ENCODE measurements around the gene GALNTL6. TPM values are rescaled to one million over a fixed set of nuclear protein-coding genes. Genes with fewer than 3 reads are reported as not detected.

Gene GALNTL6
- not detected in 2 replicates for total RNA-seq

DNA sequence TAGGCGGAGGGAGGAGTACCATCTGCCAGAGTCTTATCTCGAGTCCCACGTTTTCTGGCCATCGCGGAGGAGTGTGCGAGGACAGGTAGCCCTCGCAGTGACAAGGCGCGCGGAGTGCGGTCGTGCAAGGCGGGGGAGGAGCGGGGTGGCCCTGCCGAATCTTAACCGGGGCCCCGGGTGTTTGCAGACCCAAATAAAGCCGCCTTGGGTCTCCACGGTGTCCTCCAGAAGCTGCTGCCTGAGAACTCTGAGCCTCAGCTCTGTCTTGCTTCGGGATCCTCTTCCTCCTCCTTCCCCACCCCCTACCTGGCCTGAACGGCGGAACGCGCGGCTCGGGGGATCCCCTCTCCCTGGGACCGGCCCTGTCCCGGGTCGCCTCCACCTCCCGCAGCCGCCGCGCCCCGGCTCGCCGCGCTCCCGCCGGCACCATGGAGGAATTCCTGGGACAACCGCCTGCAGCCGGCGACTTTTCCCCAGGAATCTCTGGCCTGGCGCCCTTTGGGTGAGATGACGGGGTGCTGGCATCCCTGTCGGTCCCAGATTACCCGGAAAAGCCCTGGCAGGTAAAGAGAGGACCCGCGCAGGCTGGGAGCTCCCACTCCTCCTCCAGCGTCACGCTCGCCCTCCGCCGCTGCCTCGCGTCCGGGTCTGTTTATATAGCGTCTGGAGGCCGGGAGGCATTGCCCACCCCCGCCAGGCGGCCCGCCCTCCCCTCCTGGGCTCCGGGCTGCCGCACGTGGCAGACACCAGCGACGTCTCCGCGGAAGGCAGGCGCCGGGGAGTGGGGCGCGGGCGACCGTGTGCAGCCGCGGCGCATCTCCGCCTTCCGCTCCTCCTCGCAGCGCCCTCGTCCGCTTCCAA lies at the start of gene GALNTL6:
TSS of gene GALNTL6 (plus strand) at position 740 of the 861 bp plus-strand sequence.

Measured in bladder microvascular endothelial cell (primary cell).